ENCODE measurements around the gene HLA-DMA. TPM values are rescaled to one million over a fixed set of nuclear protein-coding genes. Genes with fewer than 3 reads are reported as not detected.

The HLA-DMA gene
- 9.0 and 20.0 TPM in 2 replicates for total RNA-seq

GRCh38 chr6:32952817-32953739 lies at the start of gene HLA-DMA:
Gene HLA-DMA, minus strand, starts transcription at chr6:32953097. Its CDS starts 61 bp downstream, at chr6:32953036.
- TF ChIP-seq CTCF (IDR thresholded peaks at IDR 0.05; ENCODE audit: extremely low read depth, low read depth, low read length), result peak; percentile 89
- no peaks in the 10 kb centered on the region for H3K79me2 ChIP-seq (ENCODE audit: insufficient read depth, low read length)
- H3K4me3 ChIP-seq (ENCODE audit: insufficient read depth, low read length), result peak within 1 kb of the TSS; percentile 51
- H3K4me2 ChIP-seq (ENCODE audit: insufficient read depth, low read length), result peak within 1 kb of the TSS; percentile 78
- no peaks in the 10 kb centered on the region for H3K9me3 ChIP-seq (ENCODE audit: low read depth, low read length)
- no peaks in the 10 kb centered on the region for H3K36me3 ChIP-seq (ENCODE audit: insufficient read depth, low read length)
- H2AFZ ChIP-seq (ENCODE audit: low read length), result peak within 1 kb of the TSS; percentile 93
- peak within 1 kb of the TSS; percentile 45 for H3K27ac ChIP-seq (ENCODE audit: low read depth, low read length)
- no peaks in the 10 kb centered on the region for H3K27me3 ChIP-seq (ENCODE audit: insufficient read depth, low read length)
- H4K20me1 ChIP-seq (ENCODE audit: insufficient read depth, low read length), result no peaks in the 10 kb centered on the region
- peak; percentile 92 for DNase-seq (ENCODE audit: insufficient read length, low spot score, missing footprints)
- peaks cover 4% of the 10 kb centered on the region for H3K4me1 ChIP-seq (ENCODE audit: insufficient read depth, low read length)

DNA sequence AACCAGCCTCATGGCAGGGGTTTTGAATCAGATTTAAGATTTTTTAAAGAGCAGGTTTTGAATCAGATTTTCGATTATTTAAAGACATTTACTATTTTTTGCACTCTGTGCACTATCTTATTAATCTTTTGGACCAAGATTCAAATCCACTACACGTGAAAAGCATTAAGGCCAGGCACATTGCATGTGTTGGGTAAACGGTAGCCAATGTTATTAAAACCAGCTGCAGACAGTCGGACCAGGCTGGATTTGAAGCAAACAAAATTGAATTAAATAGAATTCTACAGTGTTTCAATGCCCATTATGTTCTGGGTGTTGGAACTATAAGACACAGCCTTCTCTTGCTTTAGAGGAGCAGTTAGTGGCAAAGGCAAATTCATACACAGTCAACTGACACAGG lies 48.8 kb upstream of the HLA-DMA start:
- Histone ChIP-seq H4K20me1 (ENCODE audit: insufficient read depth, low read length) (no peaks in the 10 kb centered on the region), H3K27me3 (ENCODE audit: insufficient read depth, low read length) (peaks cover 48% of the 10 kb centered on the region)

DNA sequence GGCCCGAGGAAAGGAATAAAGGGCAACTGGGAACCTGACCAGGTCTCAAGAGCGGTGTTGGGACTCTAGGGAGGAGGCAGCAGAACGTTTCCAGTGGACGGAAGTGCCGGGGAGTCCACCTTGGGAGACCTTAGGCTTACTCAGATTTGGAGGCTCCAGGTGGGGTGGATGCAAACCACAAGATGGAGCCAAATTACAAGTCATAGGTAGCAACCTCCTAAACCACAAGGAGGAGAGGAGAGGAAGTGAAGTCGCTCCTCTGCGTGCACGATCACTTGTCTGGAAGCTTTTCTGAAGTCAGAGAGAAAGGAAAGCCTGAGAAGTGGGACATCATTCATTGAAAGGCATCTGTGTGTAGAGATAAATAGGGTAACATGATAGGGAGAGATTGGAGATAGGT lies 47.2 kb upstream of the HLA-DMA start:
- TF ChIP-seq CTCF (IDR thresholded peaks at IDR 0.05; ENCODE audit: extremely low read depth, low read depth, low read length), result no peak
- no peak overlapping the region for H2AFZ ChIP-seq (ENCODE audit: low read length)
- no peak overlapping the region for H3K27ac ChIP-seq (ENCODE audit: low read depth, low read length)
- no peaks in the 10 kb centered on the region for H3K79me2 ChIP-seq (ENCODE audit: insufficient read depth, low read length)
- H3K27me3 ChIP-seq (ENCODE audit: insufficient read depth, low read length), result peaks cover 47% of the 10 kb centered on the region
- H3K4me2 ChIP-seq (ENCODE audit: insufficient read depth, low read length), result no peak overlapping the region
- no peaks in the 10 kb centered on the region for H3K4me1 ChIP-seq (ENCODE audit: insufficient read depth, low read length)
- no peaks in the 10 kb centered on the region for H3K9me3 ChIP-seq (ENCODE audit: low read depth, low read length)
- H3K4me3 ChIP-seq (ENCODE audit: insufficient read depth, low read length), result no peak overlapping the region
- no peak for DNase-seq (ENCODE audit: insufficient read length, low spot score, missing footprints)
- no peaks in the 10 kb centered on the region for H4K20me1 ChIP-seq (ENCODE audit: insufficient read depth, low read length)
- H3K36me3 ChIP-seq (ENCODE audit: insufficient read depth, low read length), result no peaks in the 10 kb centered on the region

More for the DNA sequence above, 48.8 kb upstream of the HLA-DMA start:
- Histone ChIP-seq H3K36me3 (ENCODE audit: insufficient read depth, low read length) (no peaks in the 10 kb centered on the region), H3K4me1 (ENCODE audit: insufficient read depth, low read length) (no peaks in the 10 kb centered on the region), H3K4me2 (ENCODE audit: insufficient read depth, low read length) (no peak overlapping the region), H2AFZ (ENCODE audit: low read length) (no peak overlapping the region), H3K27ac (ENCODE audit: low read depth, low read length) (no peak overlapping the region), H3K4me3 (ENCODE audit: insufficient read depth, low read length) (no peak overlapping the region), H3K79me2 (ENCODE audit: insufficient read depth, low read length) (no peaks in the 10 kb centered on the region), H3K9me3 (ENCODE audit: low read depth, low read length) (no peaks in the 10 kb centered on the region)
- TF ChIP-seq CTCF (IDR thresholded peaks at IDR 0.05; ENCODE audit: extremely low read depth, low read depth, low read length), result no peak
- DNase-seq (ENCODE audit: insufficient read length, low spot score, missing footprints), result no peak

DNA sequence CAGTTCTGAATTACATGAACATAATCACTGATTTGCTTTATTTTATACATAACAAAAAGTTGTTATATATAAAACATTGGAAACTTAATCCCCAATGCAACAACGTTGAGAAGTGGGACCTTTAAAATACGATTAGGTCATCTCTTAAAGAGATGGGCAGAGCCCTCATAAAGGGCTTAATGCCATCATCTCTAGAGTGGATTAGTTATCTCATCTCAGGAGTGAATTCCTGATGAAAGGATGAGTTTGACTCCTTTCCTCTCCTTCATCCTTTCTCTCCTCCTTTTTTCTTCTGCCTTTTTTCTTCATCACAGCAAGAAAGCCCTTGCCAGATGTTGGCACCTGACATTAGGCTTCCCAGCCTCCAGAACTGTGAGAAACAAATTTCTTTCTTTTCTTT lies 42.6 kb upstream of the HLA-DMA start:
- no peaks in the 10 kb centered on the region for H4K20me1 ChIP-seq (ENCODE audit: insufficient read depth, low read length)
- no peak for TF ChIP-seq CTCF (IDR thresholded peaks at IDR 0.05; ENCODE audit: extremely low read depth, low read depth, low read length)

More for the DNA sequence above, 42.6 kb upstream of the HLA-DMA start:
- Histone ChIP-seq H3K9me3 (ENCODE audit: low read depth, low read length) (no peaks in the 10 kb centered on the region), H3K4me3 (ENCODE audit: insufficient read depth, low read length) (no peak overlapping the region), H3K4me1 (ENCODE audit: insufficient read depth, low read length) (no peaks in the 10 kb centered on the region), H3K79me2 (ENCODE audit: insufficient read depth, low read length) (no peaks in the 10 kb centered on the region), H3K4me2 (ENCODE audit: insufficient read depth, low read length) (no peak overlapping the region), H3K27me3 (ENCODE audit: insufficient read depth, low read length) (peaks cover 33% of the 10 kb centered on the region), H3K27ac (ENCODE audit: low read depth, low read length) (no peak overlapping the region), H3K36me3 (ENCODE audit: insufficient read depth, low read length) (no peaks in the 10 kb centered on the region), H2AFZ (ENCODE audit: low read length) (no peak overlapping the region)
- no peak for DNase-seq (ENCODE audit: insufficient read length, low spot score, missing footprints)

Measured in osteoblast (primary cell).